ENCODE results near the gene PARD3. TPM values are rescaled to one million over a fixed set of nuclear protein-coding genes. Genes with fewer than 3 reads are reported as not detected.

The PARD3 gene
- polyA plus RNA-seq, 1 donor from 2014 or later, result 12.4 TPM

GRCh38 chr10:34780818-34781380, 34.2 kb downstream of the PARD3 start:
- H3K79me2 ChIP-seq (replicated peaks; ENCODE audit: insufficient read depth, low read length), result peaks cover 29% of the 10 kb centered on the region
- no peaks in the 10 kb centered on the region for H4K20me1 ChIP-seq (ENCODE audit: insufficient read depth)
- H3K4me2 ChIP-seq (ENCODE audit: low read length), result no peak overlapping the region

GRCh38 chr10:34778237-34778636, 36.9 kb downstream of the PARD3 start:
- no peak overlapping the region for H3K27ac ChIP-seq (ENCODE audit: low read length)
- TF ChIP-seq CTCF (IDR thresholded peaks at IDR 0.05; ENCODE audit: poor library complexity, severe bottlenecking), result no peak
- TF ChIP-seq TAF1 (IDR thresholded peaks at IDR 0.05; ENCODE audit: low read depth), result no peak
- no peak for TF ChIP-seq SMC3 (conservative IDR thresholded peaks at IDR 0.05; ENCODE audit: poor library complexity)
- TF ChIP-seq MXI1 (conservative IDR thresholded peaks at IDR 0.05; ENCODE audit: poor library complexity, severe bottlenecking), result no peak
- TF ChIP-seq POLR2AphosphoS5 (IDR thresholded peaks at IDR 0.05), result no peak
- no peak for TF ChIP-seq REST (IDR thresholded peaks at IDR 0.05; ENCODE audit: borderline replicate concordance)

More at GRCh38 chr10:34780818-34781380, 34.2 kb downstream of the PARD3 start:
- TF ChIP-seq TAF1 (IDR thresholded peaks at IDR 0.05; ENCODE audit: low read depth) (no peak), SMC3 (conservative IDR thresholded peaks at IDR 0.05; ENCODE audit: poor library complexity) (no peak), CTCF (IDR thresholded peaks at IDR 0.05; ENCODE audit: poor library complexity, severe bottlenecking) (no peak), EP300 (conservative IDR thresholded peaks at IDR 0.05; ENCODE audit: poor library complexity, severe bottlenecking) (no peak), REST (IDR thresholded peaks at IDR 0.05; ENCODE audit: borderline replicate concordance) (no peak), POLR2AphosphoS5 (IDR thresholded peaks at IDR 0.05) (no peak), MXI1 (conservative IDR thresholded peaks at IDR 0.05; ENCODE audit: poor library complexity, severe bottlenecking) (no peak), EZH2 (IDR thresholded peaks at IDR 0.05; ENCODE audit: borderline replicate concordance, insufficient read depth, low read length, poor library complexity, severe bottlenecking) (no peak), RAD21 (conservative IDR thresholded peaks at IDR 0.05) (no peak)
- no peaks in the 10 kb centered on the region for H3K9me3 ChIP-seq (ENCODE audit: low read length)
- no peaks in the 10 kb centered on the region for H3K27me3 ChIP-seq (ENCODE audit: insufficient read depth, low read depth, low read length)
- H3K9me2 ChIP-seq (ENCODE audit: insufficient read depth, low read length), result no peaks in the 10 kb centered on the region
- H3K27ac ChIP-seq (ENCODE audit: low read length), result no peak overlapping the region
- H2AFZ ChIP-seq (ENCODE audit: low read depth, low read length), result no peak overlapping the region
- peak overlapping the region; percentile 42 for H3K4me3 ChIP-seq (ENCODE audit: low read length)
- H3F3A ChIP-seq (ENCODE audit: insufficient read depth, low read length, poor library complexity, severe bottlenecking), result no peaks in the 10 kb centered on the region
- H3K36me3 ChIP-seq (ENCODE audit: insufficient read depth, low read length), result no peaks in the 10 kb centered on the region
- H3K9ac ChIP-seq (ENCODE audit: low read length), result no peak overlapping the region

More at GRCh38 chr10:34778237-34778636, 36.9 kb downstream of the PARD3 start:
- Histone ChIP-seq H3K9ac (ENCODE audit: low read length) (no peak overlapping the region), H3K4me3 (ENCODE audit: low read length) (no peak overlapping the region), H3K36me3 (ENCODE audit: insufficient read depth, low read length) (no peaks in the 10 kb centered on the region), H3K9me3 (ENCODE audit: low read length) (no peaks in the 10 kb centered on the region), H2AFZ (ENCODE audit: low read depth, low read length) (no peak overlapping the region), H3K27me3 (ENCODE audit: insufficient read depth, low read depth, low read length) (no peaks in the 10 kb centered on the region), H3F3A (ENCODE audit: insufficient read depth, low read length, poor library complexity, severe bottlenecking) (no peaks in the 10 kb centered on the region), H3K4me2 (ENCODE audit: low read length) (no peak overlapping the region), H3K79me2 (replicated peaks; ENCODE audit: insufficient read depth, low read length) (peaks cover 13% of the 10 kb centered on the region), H4K20me1 (ENCODE audit: insufficient read depth) (no peaks in the 10 kb centered on the region), H3K9me2 (ENCODE audit: insufficient read depth, low read length) (no peaks in the 10 kb centered on the region)
